ENCODE measurements around the gene ARHGAP42. TPM values are rescaled to one million over a fixed set of nuclear protein-coding genes. Genes with fewer than 3 reads are reported as not detected.

Gene ARHGAP42
- total RNA-seq, 1 experiment from 2014 or later = 7.1 TPM

- no peak overlapping the region for H3K27ac ChIP-seq (ENCODE audit: low read length)
- H3K36me3 ChIP-seq (ENCODE audit: control insufficient read depth, insufficient read depth, low read length) = no peaks in the 10 kb centered on the region
- ATAC-seq = no peak
- no TSS peak for BruUV-seq (replicated peaks)
- no peak for DNase-seq (ENCODE audit: low read depth, low spot score)
- H3K4me1 ChIP-seq (ENCODE audit: control insufficient read depth, insufficient read depth, low read length) = no peaks in the 10 kb centered on the region
- TF ChIP-seq SIN3A (IDR thresholded peaks at IDR 0.05; ENCODE audit: borderline replicate concordance, insufficient read depth, low read depth, low read length) = no peak
- TF ChIP-seq CTCF (IDR thresholded peaks at IDR 0.05) = no peak
- no peak for TF ChIP-seq TCF7L2 (IDR thresholded peaks at IDR 0.05; ENCODE audit: low read depth, low read length)
- TF ChIP-seq REST (IDR thresholded peaks at IDR 0.05; ENCODE audit: insufficient read depth in 1 of 2, low read depth in 2 of 2, low read length in 1 of 2) = no peak
- H3K9me3 ChIP-seq (ENCODE audit: control insufficient read depth, insufficient read depth, low read depth, low read length) = no peaks in the 10 kb centered on the region
- H3K4me3 ChIP-seq (ENCODE audit: low read depth in 2 of 2, low read length in 2 of 2) = no peak overlapping the region
- POLR2A ChIA-PET = no interaction called here
- no peaks in the 10 kb centered on the region for H3K27me3 ChIP-seq (ENCODE audit: control insufficient read depth, insufficient read depth, low read length)
- CTCF ChIA-PET = no interaction called here
- intact Hi-C loops (cut with micrococcal nuclease; ENCODE audit: unreplicated experiment) (no loop called here), in situ Hi-C loops (cut with HindIII; ENCODE audit: low pct_unique_long_range_greater_than_20kb, low sequenced_read_pairs) (no loop called here)
Measured at GRCh38 chr11:100799445-100799844, 112.4 kb downstream of the ARHGAP42 start.

GRCh38 chr11:100800202-100800601 lies 113.1 kb downstream of the ARHGAP42 start:
- no TSS peak for BruUV-seq (replicated peaks)
- ChIA-PET POLR2A (no interaction called here), CTCF (no interaction called here)
- H3K9me3 ChIP-seq (ENCODE audit: control insufficient read depth, insufficient read depth, low read depth, low read length) = no peaks in the 10 kb centered on the region
- in situ Hi-C loops (cut with HindIII; ENCODE audit: low pct_unique_long_range_greater_than_20kb, low sequenced_read_pairs) (no loop called here), intact Hi-C loops (cut with micrococcal nuclease; ENCODE audit: unreplicated experiment) (no loop called here)
- H3K27ac ChIP-seq (ENCODE audit: low read length) = no peak overlapping the region
- no peak overlapping the region for H3K4me3 ChIP-seq (ENCODE audit: low read depth in 2 of 2, low read length in 2 of 2)
- DNase-seq (ENCODE audit: low read depth, low spot score) (no peak), ATAC-seq (no peak)
- H3K4me1 ChIP-seq (ENCODE audit: control insufficient read depth, insufficient read depth, low read length) = no peaks in the 10 kb centered on the region
- no peaks in the 10 kb centered on the region for H3K36me3 ChIP-seq (ENCODE audit: control insufficient read depth, insufficient read depth, low read length)
- TF ChIP-seq POLR2AphosphoS5 (IDR thresholded peaks at IDR 0.05; ENCODE audit: low read depth, low read length) = no peak
- no peak for TF ChIP-seq REST (IDR thresholded peaks at IDR 0.05; ENCODE audit: insufficient read depth in 1 of 2, low read depth in 2 of 2, low read length in 1 of 2)
- TF ChIP-seq TCF7L2 (IDR thresholded peaks at IDR 0.05; ENCODE audit: low read depth, low read length) = no peak
- TF ChIP-seq SIN3A (IDR thresholded peaks at IDR 0.05; ENCODE audit: borderline replicate concordance, insufficient read depth, low read depth, low read length) = no peak
- TF ChIP-seq CTCF (IDR thresholded peaks at IDR 0.05) = no peak
- no peaks in the 10 kb centered on the region for H3K27me3 ChIP-seq (ENCODE audit: control insufficient read depth, insufficient read depth, low read length)

Measured in Panc1 (cell line).